Dermis microvascular lymphatic vessel endothelial cell (primary cell): ENCODE data around the gene SLC25A13. TPM values are rescaled to one million over a fixed set of nuclear protein-coding genes. Genes with fewer than 3 reads are reported as not detected.

Experiments
- DNase-seq, 2 donors: peaks; one replicate each; pipeline versions ENCODE4 v3.0.0 to v3.0.0-alpha.2; 2010; ENCODE audit warnings: low read depth in 2 of 2
- total RNA-seq: library from RNA; depleted of rRNA; stranded (reverse); fragments of >200 nt; gene quantifications from 2 replicates; pipeline ENCODE4 v1.2.1, GENCODE V29; 2014

Gene SLC25A13
- total RNA-seq, 1 donor from 2014 or later: 21.6 TPM

DNA sequence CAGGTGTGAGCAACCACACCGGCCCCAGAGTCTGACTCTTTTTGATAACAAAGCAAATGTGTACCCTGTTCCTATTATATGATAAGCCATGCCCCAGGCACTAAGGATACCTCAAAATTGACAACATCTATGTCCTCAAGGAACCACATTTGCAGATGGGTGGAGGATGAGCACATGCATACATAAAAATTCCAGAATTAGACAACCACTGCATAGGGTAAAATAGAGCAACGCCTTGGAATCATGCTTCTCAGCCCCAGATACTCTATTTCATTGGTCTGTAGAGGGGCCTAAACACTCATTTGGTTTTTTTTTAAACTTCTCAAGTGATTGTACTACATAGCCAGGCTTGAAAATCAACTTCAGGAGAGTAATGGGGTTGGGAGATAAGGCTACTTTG lies 78.7 kb downstream of the SLC25A13 start:
- DNase-seq: no peak

DNA sequence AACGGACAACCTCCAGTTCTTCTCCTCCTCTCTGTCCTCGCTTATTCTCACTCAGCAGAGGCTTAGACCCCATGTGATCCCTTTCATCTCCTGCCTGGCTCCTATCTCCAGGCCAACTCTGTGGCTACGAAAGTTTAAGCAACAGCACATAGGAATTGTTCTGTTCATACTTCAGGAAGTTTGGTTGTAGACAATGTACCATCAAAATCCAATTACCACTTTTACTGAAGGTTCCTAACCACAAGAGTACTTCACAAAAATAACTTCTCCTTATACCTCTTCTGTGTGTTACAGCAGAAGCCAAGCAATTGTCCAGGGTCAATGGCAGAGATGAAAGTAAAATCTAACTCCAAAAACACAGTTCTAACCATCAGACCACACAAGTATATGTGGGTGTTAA lies 80.0 kb downstream of the SLC25A13 start:
- no peak for DNase-seq

- no peak for DNase-seq
Measured at GRCh38 chr7:96238976-96239766, 82.7 kb downstream of the SLC25A13 start.

DNA sequence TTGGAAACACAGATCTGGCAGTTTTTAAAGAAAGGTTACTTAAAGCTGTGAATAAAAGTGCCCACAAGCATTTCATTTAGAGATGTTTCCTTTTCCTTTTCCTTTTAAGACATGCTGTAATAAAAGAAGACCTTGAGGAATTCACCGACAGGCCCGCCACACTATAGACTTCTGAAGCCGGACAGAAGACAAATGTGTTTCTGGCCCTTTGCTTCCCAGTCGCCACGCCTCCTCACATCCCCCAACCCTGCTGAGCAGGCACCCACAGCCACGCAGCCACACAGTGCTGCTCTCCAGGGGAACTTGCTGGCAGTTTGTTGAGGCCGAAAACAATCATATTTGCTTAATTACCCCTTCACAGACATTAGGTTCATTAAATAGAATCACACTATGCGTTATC lies 83.4 kb downstream of the SLC25A13 start:
- peak in 1 of 2 donors; percentile 35 for DNase-seq

DNA sequence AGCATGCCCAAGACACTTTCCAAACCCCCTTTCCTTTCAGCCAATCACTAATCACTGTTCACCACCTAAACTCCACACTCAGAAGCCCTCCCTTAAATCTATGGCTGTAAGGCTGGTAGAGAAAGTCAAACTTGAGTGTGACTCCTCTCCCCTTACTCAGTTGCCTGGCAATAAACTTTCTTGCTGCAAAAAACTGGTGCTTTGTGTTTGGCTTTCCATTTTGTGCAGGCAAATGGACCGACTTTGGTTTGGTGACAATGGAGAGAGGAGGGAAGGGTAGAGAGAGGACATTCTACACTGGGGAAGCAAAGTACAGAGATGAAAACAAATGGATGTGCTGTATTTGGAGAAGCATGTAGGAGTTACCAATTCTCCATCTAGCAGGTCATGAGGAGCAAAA lies 84.9 kb downstream of the SLC25A13 start:
- DNase-seq: no peak

DNA sequence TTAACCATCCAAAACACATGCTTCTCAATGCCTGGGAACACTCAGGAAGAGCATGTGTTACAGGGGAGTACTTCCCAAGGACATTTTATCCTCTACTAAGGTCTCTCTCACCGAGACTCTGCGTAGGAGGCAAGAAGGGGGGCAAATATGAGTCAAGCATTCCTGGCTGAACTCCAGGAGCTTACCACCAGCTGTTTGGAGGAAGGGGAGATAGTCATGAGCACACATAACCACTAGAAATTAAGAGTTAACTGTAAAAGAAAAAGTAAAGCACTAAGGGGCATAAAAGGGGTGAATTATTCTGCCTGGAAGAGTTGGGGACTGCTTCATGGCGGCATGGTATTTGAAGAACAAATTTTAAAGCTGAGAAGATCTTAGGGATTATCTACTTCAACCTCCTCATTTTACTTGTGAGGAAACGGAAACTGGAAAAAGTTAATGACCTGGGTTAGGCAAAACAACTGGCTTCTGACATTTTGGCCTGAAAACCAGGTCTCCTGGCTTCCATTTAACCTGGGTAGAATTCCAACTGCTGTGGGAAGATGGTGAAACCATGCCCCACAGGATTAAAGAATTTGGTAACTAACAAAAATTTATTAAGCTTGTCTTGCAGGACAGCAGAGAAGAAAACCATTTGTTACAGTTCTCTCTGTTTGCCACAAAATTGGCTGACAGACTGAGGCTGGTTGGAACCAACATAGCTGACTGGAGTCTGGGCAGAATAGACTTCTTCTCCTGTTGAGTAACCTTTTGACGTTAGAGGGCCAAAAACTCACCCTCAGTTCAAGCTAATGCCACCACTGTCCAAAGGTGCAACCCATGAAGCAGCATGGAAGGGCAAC lies 85.5 kb downstream of the SLC25A13 start:
- DNase-seq: peak; percentile 60 to 95

- DNase-seq: no peak
Measured at GRCh38 chr7:96235281-96235680, 86.6 kb downstream of the SLC25A13 start.

- DNase-seq: no peak
Measured at GRCh38 chr7:96233528-96234154, 88.3 kb downstream of the SLC25A13 start.

DNA sequence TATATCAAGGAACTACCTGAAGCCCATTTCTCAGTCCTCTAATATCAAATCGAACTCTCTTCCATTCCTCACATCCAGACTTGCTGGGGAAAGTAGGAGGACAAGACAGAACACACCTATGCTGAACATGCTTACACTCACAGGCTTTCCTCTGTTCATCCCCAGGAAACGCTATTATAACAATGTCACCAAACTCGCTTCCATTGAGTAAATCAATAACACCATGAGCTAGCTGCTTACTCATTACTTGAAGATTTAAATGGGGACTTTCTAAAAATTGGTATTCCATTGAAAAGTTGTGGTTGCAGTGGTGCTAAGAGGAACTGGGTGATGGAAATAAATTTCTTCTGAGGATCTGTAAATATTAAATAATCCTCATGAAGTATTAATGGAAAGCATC lies 88.8 kb downstream of the SLC25A13 start:
- DNase-seq: no peak

GRCh38 chr7:96228760-96229159 lies 93.1 kb downstream of the SLC25A13 start:
- DNase-seq: no peak

GRCh38 chr7:96225251-96225650 lies 96.6 kb downstream of the SLC25A13 start:
- DNase-seq: no peak

GRCh38 chr7:96224685-96225084 lies 97.2 kb downstream of the SLC25A13 start:
- peak; percentile 41 to 43 for DNase-seq

- DNase-seq: no peak
Measured at GRCh38 chr7:96224073-96224472, 97.8 kb downstream of the SLC25A13 start.

DNA sequence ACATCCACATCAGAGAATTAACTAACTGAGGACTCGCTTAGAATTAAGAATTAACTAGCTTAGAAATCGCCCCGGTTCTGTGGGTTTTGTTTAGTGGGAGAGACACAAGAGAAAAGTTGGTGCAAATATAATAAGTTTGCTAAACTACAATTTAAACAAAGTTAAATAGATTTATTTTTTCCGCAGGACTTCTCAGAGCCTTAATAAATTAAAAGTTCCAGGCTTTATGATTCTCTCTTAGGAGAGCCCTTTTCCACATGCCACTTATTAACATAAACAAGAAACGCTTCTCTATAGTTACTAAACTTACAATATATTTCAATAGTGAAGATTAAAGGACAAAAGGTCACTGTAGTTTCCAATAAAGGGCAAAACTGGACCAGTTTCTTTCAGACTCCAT lies 100.0 kb downstream of the SLC25A13 start:
- no peak for DNase-seq

- peak; percentile 22 to 52 for DNase-seq
Measured at GRCh38 chr7:96219378-96220130, 102.3 kb downstream of the SLC25A13 start.

DNA sequence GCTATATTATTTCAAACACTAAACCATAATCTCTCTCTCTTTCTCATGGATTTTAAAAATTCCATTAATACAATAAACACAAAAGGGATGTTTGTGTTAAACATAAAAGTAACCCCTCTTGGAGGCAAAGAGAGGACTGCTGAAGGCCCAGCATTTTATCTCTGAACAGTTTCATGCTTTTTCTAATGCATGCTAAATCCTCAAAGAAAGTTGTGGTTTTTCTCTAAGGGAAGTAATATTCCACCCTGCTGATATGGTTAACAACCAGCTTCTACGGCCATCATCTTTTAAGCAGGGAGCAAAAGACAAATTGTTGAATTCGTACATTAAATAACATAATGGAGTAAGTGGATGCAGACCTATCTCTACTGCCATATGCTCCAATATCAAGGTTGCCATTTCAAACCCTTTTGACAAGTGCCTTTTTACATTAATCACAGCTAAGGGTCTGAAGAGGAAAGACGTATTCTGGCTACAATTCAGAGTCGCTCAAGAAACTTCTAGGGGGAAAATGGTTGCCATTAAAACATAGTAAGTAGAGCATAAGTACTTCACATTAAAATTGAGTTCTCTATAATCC lies 103.1 kb downstream of the SLC25A13 start:
- DNase-seq: no peak

- DNase-seq: no peak
Measured at GRCh38 chr7:96217147-96217546, 104.8 kb downstream of the SLC25A13 start.

- no peak for DNase-seq
Measured at GRCh38 chr7:96216373-96216772, 105.5 kb downstream of the SLC25A13 start.

DNA sequence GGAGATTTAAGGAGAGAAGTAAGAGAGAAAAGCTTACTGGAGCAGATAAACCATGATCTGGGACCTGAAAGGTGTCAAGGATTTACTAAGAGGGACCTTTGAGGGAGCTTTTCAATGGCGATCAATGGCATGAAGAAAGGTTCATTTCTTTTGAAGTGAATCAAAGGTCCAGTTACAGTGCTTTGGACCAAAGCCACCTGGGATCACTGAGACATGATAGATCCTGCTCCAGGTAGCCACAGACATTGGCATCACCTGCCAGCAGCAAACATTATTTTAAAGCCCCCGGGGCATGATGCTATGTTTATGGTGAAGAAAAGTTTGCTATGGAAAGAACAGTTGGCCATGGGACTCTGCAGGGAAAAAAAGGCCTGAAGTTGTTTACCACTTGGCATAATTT lies 109.4 kb downstream of the SLC25A13 start:
- no peak for DNase-seq

GRCh38 chr7:96211954-96212353 lies 109.9 kb downstream of the SLC25A13 start:
- DNase-seq: no peak

DNA sequence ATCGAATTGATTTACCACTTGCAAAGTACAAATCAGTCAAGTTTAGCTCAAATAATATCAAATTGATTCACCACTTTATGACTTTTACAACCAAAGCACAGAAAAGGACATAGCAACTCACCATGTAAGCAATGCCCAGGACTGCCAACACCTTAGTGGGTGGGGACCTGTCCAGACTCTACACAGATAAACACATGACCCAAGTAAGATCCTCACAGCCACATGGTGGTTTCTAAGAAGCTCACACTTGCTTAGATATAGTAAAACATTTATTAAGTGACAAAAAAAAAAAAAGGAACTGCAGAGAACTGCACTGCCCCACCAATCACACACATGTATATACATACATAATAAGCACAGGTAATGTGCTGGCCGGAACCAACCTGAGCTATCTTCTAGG lies 116.2 kb downstream of the SLC25A13 start:
- no peak for DNase-seq
